ENCODE data around the gene OTOP2.
A peak's percentile ranks its signal among the peaks of the same experiment; 100 is the strongest.

Gene OTOP2, protein sequence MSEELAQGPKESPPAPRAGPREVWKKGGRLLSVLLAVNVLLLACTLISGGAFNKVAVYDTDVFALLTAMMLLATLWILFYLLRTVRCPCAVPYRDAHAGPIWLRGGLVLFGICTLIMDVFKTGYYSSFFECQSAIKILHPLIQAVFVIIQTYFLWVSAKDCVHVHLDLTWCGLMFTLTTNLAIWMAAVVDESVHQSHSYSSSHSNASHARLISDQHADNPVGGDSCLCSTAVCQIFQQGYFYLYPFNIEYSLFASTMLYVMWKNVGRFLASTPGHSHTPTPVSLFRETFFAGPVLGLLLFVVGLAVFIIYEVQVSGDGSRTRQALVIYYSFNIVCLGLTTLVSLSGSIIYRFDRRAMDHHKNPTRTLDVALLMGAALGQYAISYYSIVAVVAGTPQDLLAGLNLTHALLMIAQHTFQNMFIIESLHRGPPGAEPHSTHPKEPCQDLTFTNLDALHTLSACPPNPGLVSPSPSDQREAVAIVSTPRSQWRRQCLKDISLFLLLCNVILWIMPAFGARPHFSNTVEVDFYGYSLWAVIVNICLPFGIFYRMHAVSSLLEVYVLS

DNA sequence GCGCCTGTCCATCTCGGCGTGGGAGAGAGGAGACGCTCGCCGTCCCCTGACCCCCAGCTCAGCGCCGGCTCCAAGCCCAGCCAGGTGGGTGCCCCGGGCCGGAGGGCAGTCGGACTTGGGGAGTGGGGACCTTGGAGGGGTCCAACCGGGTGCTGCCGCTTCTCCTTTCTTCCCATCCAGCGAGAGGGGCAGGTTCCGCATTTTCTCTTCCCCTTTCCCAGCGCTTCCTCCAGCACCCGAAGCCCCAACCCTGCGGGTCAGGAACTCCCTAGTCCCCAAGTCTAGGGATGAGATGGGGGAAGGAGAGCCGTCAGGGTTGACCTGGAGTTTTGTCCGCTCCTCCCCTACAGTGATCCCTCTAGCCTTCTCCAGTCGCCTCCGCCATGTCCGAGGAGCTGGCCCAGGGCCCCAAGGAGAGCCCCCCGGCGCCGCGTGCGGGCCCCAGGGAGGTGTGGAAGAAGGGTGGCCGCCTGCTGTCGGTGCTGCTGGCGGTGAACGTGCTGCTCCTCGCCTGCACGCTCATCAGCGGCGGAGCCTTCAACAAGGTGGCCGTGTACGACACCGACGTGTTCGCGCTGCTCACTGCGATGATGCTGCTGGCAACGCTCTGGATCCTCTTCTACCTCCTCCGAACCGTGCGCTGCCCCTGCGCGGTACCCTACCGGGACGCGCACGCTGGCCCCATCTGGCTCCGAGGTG lies at the start of gene OTOP2:
Gene OTOP2 (plus strand): TSS at position 24 of the 699 bp plus-strand sequence. CDS start 360 bp downstream, at position 384.
- Histone ChIP-seq H3K27me3 (peaks cover 99% of the 10 kb centered on the region), H3K4me3 (ENCODE audit: low read depth in 1 of 2, low read length in 1 of 2) (peak within 1 kb of the TSS; percentile 47 to 53), H3K36me3 (no peaks in the 10 kb centered on the region), H3K4me1 (ENCODE audit: control insufficient read depth in 1 of 2, insufficient read depth in 1 of 2, low read depth in 1 of 2, low read length in 1 of 2) (peaks cover 10 to 21% of the 10 kb centered on the region in 2 experiments), H3K27ac (peak within 1 kb of the TSS; percentile 36), H3K9me3 (no peaks in the 10 kb centered on the region)
- TF ChIP-seq, protein P1, sequence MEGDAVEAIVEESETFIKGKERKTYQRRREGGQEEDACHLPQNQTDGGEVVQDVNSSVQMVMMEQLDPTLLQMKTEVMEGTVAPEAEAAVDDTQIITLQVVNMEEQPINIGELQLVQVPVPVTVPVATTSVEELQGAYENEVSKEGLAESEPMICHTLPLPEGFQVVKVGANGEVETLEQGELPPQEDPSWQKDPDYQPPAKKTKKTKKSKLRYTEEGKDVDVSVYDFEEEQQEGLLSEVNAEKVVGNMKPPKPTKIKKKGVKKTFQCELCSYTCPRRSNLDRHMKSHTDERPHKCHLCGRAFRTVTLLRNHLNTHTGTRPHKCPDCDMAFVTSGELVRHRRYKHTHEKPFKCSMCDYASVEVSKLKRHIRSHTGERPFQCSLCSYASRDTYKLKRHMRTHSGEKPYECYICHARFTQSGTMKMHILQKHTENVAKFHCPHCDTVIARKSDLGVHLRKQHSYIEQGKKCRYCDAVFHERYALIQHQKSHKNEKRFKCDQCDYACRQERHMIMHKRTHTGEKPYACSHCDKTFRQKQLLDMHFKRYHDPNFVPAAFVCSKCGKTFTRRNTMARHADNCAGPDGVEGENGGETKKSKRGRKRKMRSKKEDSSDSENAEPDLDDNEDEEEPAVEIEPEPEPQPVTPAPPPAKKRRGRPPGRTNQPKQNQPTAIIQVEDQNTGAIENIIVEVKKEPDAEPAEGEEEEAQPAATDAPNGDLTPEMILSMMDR (IDR thresholded peaks at IDR 0.05) = no peak

DNA sequence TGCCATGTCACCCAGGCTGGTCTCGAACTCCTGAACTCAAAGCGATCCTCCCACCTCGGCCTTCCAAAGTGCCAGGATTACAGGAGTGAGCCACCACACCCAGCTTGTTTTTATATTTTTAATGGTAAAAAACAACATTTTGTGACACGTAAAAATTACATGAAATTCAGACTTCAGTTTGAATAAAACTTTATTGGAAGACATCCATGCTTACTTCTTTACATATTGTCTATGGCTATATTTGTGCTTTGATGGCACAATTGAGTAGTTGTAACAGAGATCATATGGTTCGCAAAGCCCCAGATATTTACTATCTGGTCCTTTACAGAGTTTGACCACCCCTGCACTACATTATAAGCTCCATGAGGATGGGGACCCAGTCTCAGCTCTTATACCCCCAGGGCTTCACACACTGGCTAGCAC lies 49.4 kb upstream of the OTOP2 start:
- H3K27ac ChIP-seq = no peak overlapping the region
- H3K27me3 ChIP-seq = peaks cover 3% of the 10 kb centered on the region
- TF ChIP-seq, protein P1 (IDR thresholded peaks at IDR 0.05) = no peak
- H3K9me3 ChIP-seq = no peaks in the 10 kb centered on the region
- H3K4me1 ChIP-seq (ENCODE audit: control insufficient read depth in 1 of 2, insufficient read depth in 1 of 2, low read depth in 1 of 2, low read length in 1 of 2) = peaks cover 15 to 16% of the 10 kb centered on the region in 2 experiments
- no peak overlapping the region for H3K4me3 ChIP-seq (ENCODE audit: low read depth in 1 of 2, low read length in 1 of 2)
- no peaks in the 10 kb centered on the region for H3K36me3 ChIP-seq

DNA sequence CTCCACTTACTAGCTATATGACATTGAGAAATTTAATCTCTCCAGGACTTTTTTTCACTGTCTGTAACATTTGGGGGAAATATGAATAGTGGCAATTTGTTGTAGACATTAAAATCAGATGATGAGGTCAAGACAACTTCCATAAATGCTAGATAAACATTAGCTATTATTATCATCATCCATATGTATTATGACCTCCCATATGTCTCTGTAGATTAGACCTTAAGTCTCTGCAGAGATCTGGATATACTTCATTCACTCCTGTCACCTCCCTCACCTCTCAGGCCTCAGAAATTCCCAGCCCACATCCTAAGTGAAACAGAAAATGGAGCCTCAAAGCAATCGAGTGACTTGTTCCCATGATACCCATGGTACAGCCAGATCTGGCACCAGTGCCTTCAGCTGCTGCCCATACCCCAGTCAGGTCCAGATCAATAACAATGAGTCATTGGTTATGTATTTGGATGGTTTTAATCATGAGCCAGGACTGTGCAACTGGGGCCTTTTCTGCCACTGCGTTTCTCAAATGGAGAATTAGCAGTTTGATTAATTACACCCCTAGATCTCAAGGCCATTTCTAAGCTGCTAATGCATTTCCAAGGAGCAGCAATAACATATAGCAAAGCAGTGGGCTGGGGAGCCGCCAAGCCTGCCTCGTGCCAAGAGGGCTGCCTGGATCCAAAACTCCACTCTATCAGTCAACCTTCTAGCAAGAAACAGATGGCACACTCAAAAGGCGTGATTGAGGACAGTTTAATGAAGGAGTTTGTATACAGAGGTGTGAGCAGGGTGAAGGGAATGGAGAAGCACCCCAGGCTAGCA lies 48.7 kb upstream of the OTOP2 start:
- no peaks in the 10 kb centered on the region for H3K36me3 ChIP-seq
- H3K27ac ChIP-seq = no peak overlapping the region
- H3K4me1 ChIP-seq (ENCODE audit: control insufficient read depth in 1 of 2, insufficient read depth in 1 of 2, low read depth in 1 of 2, low read length in 1 of 2) = peaks cover 15 to 20% of the 10 kb centered on the region in 2 experiments
- TF ChIP-seq, protein P1 (IDR thresholded peaks at IDR 0.05) = no peak
- no peak overlapping the region for H3K4me3 ChIP-seq (ENCODE audit: low read depth in 1 of 2, low read length in 1 of 2)
- H3K27me3 ChIP-seq = no peaks in the 10 kb centered on the region
- H3K9me3 ChIP-seq = no peaks in the 10 kb centered on the region

DNA sequence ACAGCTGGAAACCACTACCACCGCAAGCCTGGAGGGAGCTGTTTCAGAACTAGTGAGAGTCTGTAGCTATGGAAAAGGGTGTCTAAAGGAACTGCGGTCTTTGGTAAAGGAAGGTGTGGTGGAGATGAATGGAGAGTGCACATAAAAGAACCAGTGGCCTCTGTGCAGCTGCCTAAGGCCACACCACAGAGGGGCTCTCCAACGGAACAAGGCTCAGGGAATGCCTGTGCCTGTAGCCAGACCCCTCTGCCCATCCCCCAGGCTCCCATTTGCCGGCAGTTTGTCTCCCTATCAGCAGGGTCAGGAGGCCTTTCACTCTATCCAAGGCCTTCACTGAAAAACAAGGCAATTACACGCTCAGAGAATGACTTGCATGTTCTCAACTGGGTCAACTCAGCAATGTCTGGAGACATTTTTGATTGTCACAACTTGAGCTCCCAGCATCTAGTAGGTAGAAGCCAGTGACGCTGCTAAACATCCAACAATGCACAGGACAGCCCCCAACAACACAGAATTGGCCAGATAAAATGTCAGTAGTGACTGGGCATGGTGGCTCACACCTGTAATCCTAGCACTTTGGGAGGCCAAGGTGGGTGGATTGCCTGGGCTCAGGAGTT lies 48.0 kb upstream of the OTOP2 start:
- no peaks in the 10 kb centered on the region for H3K27me3 ChIP-seq
- TF ChIP-seq, protein P1 (IDR thresholded peaks at IDR 0.05) = no peak
- no peak overlapping the region for H3K4me3 ChIP-seq (ENCODE audit: low read depth in 1 of 2, low read length in 1 of 2)
- no peak overlapping the region for H3K27ac ChIP-seq
- H3K9me3 ChIP-seq = no peaks in the 10 kb centered on the region
- H3K4me1 ChIP-seq (ENCODE audit: control insufficient read depth in 1 of 2, insufficient read depth in 1 of 2, low read depth in 1 of 2, low read length in 1 of 2) = peaks cover 15 to 20% of the 10 kb centered on the region in 2 experiments
- H3K36me3 ChIP-seq = no peaks in the 10 kb centered on the region

Measured in neutrophil (primary cell).